KMS-11 (cell line): ENCODE results near the gene UBL4B.

Experiments used
- H2AFZ ChIP-seq: fragments of 200-600 bp; sonication (generic); 2 replicates; pipeline ENCODE4 v1.6.1; 2016; ENCODE audit warnings: antibody characterized with exemption, mixed run types, low read depth
- H3K27ac ChIP-seq: fragments of 200-600 bp; sonication (generic); 2 replicates; pipeline ENCODE4 v1.6.1; 2016; ENCODE audit warnings: mild to moderate bottlenecking, mixed run types
- H3K27me3 ChIP-seq: fragments of 200-600 bp; sonication (generic); 2 replicates; pipeline ENCODE4 v1.6.1; 2017; ENCODE audit warnings: mild to moderate bottlenecking, low read depth, mixed run types, moderate library complexity; ENCODE audit not compliant: insufficient read depth
- H3K36me3 ChIP-seq: fragments of 200-600 bp; sonication (generic); 2 replicates; pipeline ENCODE4 v1.6.1; 2017; ENCODE audit warnings: mild to moderate bottlenecking, mixed run types; ENCODE audit not compliant: insufficient read depth
- H3K4me1 ChIP-seq: fragments of 200-600 bp; sonication (generic); 2 replicates; pipeline ENCODE4 v1.6.1; 2016; ENCODE audit warnings: mild to moderate bottlenecking, low read depth, mixed run types; ENCODE audit not compliant: poor library complexity, severe bottlenecking
- H3K4me2 ChIP-seq: fragments of 200-600 bp; sonication (generic); 2 replicates; pipeline ENCODE4 v1.7.0; 2016; ENCODE audit warnings: mild to moderate bottlenecking, mixed run types
- H3K4me3 ChIP-seq: fragments of 200-600 bp; sonication (generic); IDR thresholded peaks from 2 replicates; pipeline ENCODE4 v1.6.1; 2017; ENCODE audit warnings: low read depth, low read length, mixed read lengths; ENCODE audit not compliant: insufficient read depth
- H3K79me2 ChIP-seq: fragments of 200-600 bp; sonication (generic); 2 replicates; pipeline ENCODE4 v1.6.1; 2016; ENCODE audit warnings: low read depth, mixed run types; ENCODE audit not compliant: insufficient read depth
- H3K9ac ChIP-seq: fragments of 200-600 bp; sonication (generic); 2 replicates; pipeline ENCODE4 v1.6.1; 2016; ENCODE audit warnings: mild to moderate bottlenecking, mixed run types
- H4K20me1 ChIP-seq: fragments of 200-600 bp; sonication (generic); 2 replicates; pipeline ENCODE4 v1.6.1; 2016; ENCODE audit warnings: mild to moderate bottlenecking, mixed run types; ENCODE audit not compliant: insufficient read depth
- TF ChIP-seq, protein P1 (sequence below): fragments of 200-600 bp; sonication (generic); conservative IDR thresholded peaks from 2 replicates; pipeline ENCODE4 v1.6.1; 2017; ENCODE audit warnings: low read depth, mild to moderate bottlenecking, antibody characterized with exemption, low read length, moderate library complexity, mixed read lengths

Gene UBL4B

GRCh38 chr1:110159168-110159567 is 46.9 kb downstream of the UBL4B start:
- H3K79me2 ChIP-seq, result no peaks in the 10 kb centered on the region
- H3K27ac ChIP-seq, result no peak overlapping the region
- H3K27me3 ChIP-seq, result peaks cover 11% of the 10 kb centered on the region; the same call in 1 of the 2 replicates
- H3K4me1 ChIP-seq, result no peaks in the 10 kb centered on the region
- H3K4me2 ChIP-seq, result no peak overlapping the region
- no peak overlapping the region for H3K4me3 ChIP-seq
- no peaks in the 10 kb centered on the region for H3K36me3 ChIP-seq
- H2AFZ ChIP-seq, result no peak overlapping the region
- H4K20me1 ChIP-seq, result no peaks in the 10 kb centered on the region
- no peak overlapping the region for H3K9ac ChIP-seq
- TF ChIP-seq, protein P1, sequence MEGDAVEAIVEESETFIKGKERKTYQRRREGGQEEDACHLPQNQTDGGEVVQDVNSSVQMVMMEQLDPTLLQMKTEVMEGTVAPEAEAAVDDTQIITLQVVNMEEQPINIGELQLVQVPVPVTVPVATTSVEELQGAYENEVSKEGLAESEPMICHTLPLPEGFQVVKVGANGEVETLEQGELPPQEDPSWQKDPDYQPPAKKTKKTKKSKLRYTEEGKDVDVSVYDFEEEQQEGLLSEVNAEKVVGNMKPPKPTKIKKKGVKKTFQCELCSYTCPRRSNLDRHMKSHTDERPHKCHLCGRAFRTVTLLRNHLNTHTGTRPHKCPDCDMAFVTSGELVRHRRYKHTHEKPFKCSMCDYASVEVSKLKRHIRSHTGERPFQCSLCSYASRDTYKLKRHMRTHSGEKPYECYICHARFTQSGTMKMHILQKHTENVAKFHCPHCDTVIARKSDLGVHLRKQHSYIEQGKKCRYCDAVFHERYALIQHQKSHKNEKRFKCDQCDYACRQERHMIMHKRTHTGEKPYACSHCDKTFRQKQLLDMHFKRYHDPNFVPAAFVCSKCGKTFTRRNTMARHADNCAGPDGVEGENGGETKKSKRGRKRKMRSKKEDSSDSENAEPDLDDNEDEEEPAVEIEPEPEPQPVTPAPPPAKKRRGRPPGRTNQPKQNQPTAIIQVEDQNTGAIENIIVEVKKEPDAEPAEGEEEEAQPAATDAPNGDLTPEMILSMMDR, result no peak

DNA sequence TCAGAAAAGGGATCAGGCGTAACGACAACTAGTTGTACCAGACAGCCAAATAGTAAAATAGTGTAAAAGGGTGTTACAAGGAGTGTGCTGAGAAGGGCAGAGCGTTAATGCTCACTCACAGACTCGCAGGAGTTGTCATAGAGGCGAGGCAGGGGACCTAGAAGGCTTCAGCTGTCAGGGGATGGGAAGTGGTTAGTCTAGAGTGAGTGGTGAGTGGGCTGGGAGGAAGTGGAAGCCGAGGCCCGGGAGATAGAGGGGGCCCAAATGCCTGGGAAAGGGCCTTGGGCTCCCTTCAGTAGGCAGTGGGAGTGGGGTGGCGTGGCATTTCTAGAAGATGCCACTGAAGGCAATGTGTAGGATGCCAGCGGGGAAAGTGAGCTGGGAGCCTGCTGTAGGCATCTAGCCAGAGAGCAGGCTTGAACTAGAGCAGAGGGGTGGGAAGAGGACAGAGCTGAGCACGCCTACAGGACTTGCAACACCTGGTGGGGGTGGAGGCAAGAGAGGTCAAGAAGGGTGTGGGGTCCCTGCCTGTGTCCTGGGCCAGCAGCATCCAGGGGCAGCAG is 48.4 kb downstream of the UBL4B start:
- Histone ChIP-seq H3K9ac (no peak overlapping the region), H3K79me2 (no peaks in the 10 kb centered on the region), H3K27me3 (peaks cover 11% of the 10 kb centered on the region; the same call in 1 of the 2 replicates), H2AFZ (no peak overlapping the region), H4K20me1 (no peaks in the 10 kb centered on the region), H3K27ac (no peak overlapping the region), H3K4me2 (no peak overlapping the region), H3K4me3 (no peak overlapping the region), H3K4me1 (no peaks in the 10 kb centered on the region), H3K36me3 (no peaks in the 10 kb centered on the region)
- TF ChIP-seq, protein P1, result no peak

- H3K27ac ChIP-seq, result no peak overlapping the region
- H3K27me3 ChIP-seq, result peaks cover 11% of the 10 kb centered on the region; the same call in 1 of the 2 replicates
Measured at GRCh38 chr1:110161165-110161564, 48.9 kb downstream of the UBL4B start.

GRCh38 chr1:110161849-110162248 is 49.6 kb downstream of the UBL4B start:
- H3K4me2 ChIP-seq, result no peak overlapping the region
- no peak overlapping the region for H3K27ac ChIP-seq
- H3K4me3 ChIP-seq, result no peak overlapping the region
- H3K27me3 ChIP-seq, result peaks cover 11% of the 10 kb centered on the region; the same call in 1 of the 2 replicates
- H2AFZ ChIP-seq, result no peak overlapping the region
- H3K36me3 ChIP-seq, result no peaks in the 10 kb centered on the region
- no peaks in the 10 kb centered on the region for H3K4me1 ChIP-seq
- H3K9ac ChIP-seq, result no peak overlapping the region
- H4K20me1 ChIP-seq, result no peaks in the 10 kb centered on the region
- TF ChIP-seq, protein P1, result no peak
- no peaks in the 10 kb centered on the region for H3K79me2 ChIP-seq

More at GRCh38 chr1:110161165-110161564, 48.9 kb downstream of the UBL4B start:
- Histone ChIP-seq H3K4me3 (no peak overlapping the region), H2AFZ (no peak overlapping the region), H3K4me2 (no peak overlapping the region), H4K20me1 (no peaks in the 10 kb centered on the region), H3K79me2 (no peaks in the 10 kb centered on the region), H3K4me1 (no peaks in the 10 kb centered on the region), H3K9ac (no peak overlapping the region), H3K36me3 (no peaks in the 10 kb centered on the region)
- TF ChIP-seq, protein P1, result no peak
